Fibroblast of lung (primary cell): ENCODE results near the gene GMCL1. TPM values are rescaled to one million over a fixed set of nuclear protein-coding genes. Genes with fewer than 3 reads are reported as not detected.
A peak's percentile ranks its signal among the peaks of the same experiment; 100 is the strongest.

Experiments used
- DNase-seq, 2 donors: peaks; one replicate each; pipeline versions ENCODE4 v3.0.0 to v3.0.0-alpha.2; 2010; ENCODE audit warnings: low read depth in 2 of 2
- H2AFZ ChIP-seq: 2 replicates; pipeline ENCODE4 v1.5.1; 2012; ENCODE audit warnings: low read length, control low read depth, inconsistent platforms
- H3K27ac ChIP-seq: 2 replicates; pipeline ENCODE4 v1.5.1; 2011; ENCODE audit warnings: low read length, control low read depth; ENCODE audit not compliant: insufficient read depth
- H3K27me3 ChIP-seq: 2 replicates; pipeline ENCODE4 v1.5.1; 2011; ENCODE audit warnings: mild to moderate bottlenecking, low read length; ENCODE audit not compliant: control insufficient read depth, insufficient read depth
- H3K36me3 ChIP-seq: 2 replicates; pipeline ENCODE4 v1.5.1; 2011; ENCODE audit warnings: low read length; ENCODE audit not compliant: control insufficient read depth, insufficient read depth
- H3K4me1 ChIP-seq: 2 replicates; pipeline ENCODE4 v1.5.1; 2011; ENCODE audit warnings: low read length; ENCODE audit not compliant: control insufficient read depth, insufficient read depth; ENCODE audit errors: extremely low read depth
- H3K4me2 ChIP-seq: 2 replicates; pipeline ENCODE4 v1.5.1; 2011; ENCODE audit warnings: low read length, control low read depth; ENCODE audit not compliant: insufficient read depth; ENCODE audit errors: extremely low read depth
- H3K4me3 ChIP-seq, 4 experiments: fragments of 200-600 bp in 1 of 4; sonication (generic) in 1 of 4; replicated peaks in 1 of 4; 2 replicates each; pipeline ENCODE4 v1.5.1; 2011 to 2016; ENCODE audit warnings: low read length in 4 of 4, low read depth in 3 of 4, mild to moderate bottlenecking in 3 of 4, control low read depth in 2 of 4, inconsistent platforms in 1 of 4, mixed read lengths in 1 of 4; ENCODE audit not compliant: insufficient read depth in 1 of 4; ENCODE audit errors: control extremely low read depth in 1 of 4
- H3K79me2 ChIP-seq: 2 replicates; pipeline ENCODE4 v1.5.1; 2012; ENCODE audit warnings: mild to moderate bottlenecking, low read length, inconsistent platforms; ENCODE audit not compliant: control insufficient read depth, insufficient read depth
- H3K9ac ChIP-seq: 2 replicates; pipeline ENCODE4 v1.5.1; 2011; ENCODE audit warnings: mild to moderate bottlenecking, low read length, control low read depth; ENCODE audit not compliant: insufficient read depth
- H3K9me3 ChIP-seq: 2 replicates; pipeline ENCODE4 v1.5.1; 2012; ENCODE audit warnings: low read depth, low read length; ENCODE audit not compliant: control insufficient read depth, insufficient read depth
- H4K20me1 ChIP-seq: 2 replicates; pipeline ENCODE4 v1.5.1; 2011; ENCODE audit warnings: low read length; ENCODE audit not compliant: control insufficient read depth, insufficient read depth; ENCODE audit errors: extremely low read depth
- EZH2 ChIP-seq: IDR thresholded peaks from 2 replicates; pipeline ENCODE4 v1.5.1; 2012; ENCODE audit warnings: low read length, control low read depth, mild to moderate bottlenecking; ENCODE audit errors: missing control alignments
- polyA plus RNA-seq, 2 donors: library from polyadenylated mRNA; depleted of rRNA in 1 of 2; stranded (reverse) in 1 of 2; unstranded in 1 of 2; fragments of >200 nt; gene quantifications; 2 replicates each; pipeline ENCODE4 v1.2.1, GENCODE V29; 2011 to 2012; ENCODE audit warnings: missing spikeins in 1 of 2
- total RNA-seq: library from RNA; depleted of rRNA; stranded (reverse); fragments of >200 nt; gene quantifications from 2 replicates; pipeline ENCODE4 v1.2.1, GENCODE V29; 2014
- TF ChIP-seq, protein P1 (sequence below), 2 donors: IDR thresholded peaks in 1 of 2; conservative IDR thresholded peaks in 1 of 2; 1 replicate in 1 of 2; 2 replicates in 1 of 2; pipeline ENCODE4 v1.5.1; 2011 to 2012; ENCODE audit warnings: low read length in 2 of 2, control low read depth in 1 of 2, inconsistent platforms in 1 of 2, low read depth in 1 of 2, mild to moderate bottlenecking in 1 of 2

Gene GMCL1
- total and polyA plus RNA-seq, 2 donors (not counting 1 experiment from before 2014, with no cell fraction given), result 9.1 to 12.4 TPM

DNA sequence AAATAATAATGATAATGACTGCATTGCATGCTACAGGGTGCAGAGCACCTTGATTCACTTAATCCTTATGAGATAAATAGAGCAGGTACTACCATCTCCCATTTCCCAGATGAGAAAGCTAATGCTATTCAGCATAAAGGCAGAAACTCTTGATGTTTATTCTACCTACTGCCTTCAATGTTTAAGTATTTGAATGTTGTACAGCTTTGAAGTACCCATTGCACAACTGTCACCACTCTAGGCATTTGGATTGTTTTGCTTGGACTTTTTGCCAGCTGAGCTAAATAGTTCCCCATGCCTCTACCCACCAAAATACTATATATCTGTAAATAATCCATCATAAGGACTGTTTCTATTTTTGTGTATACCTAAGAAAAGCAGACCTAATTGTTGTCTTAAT is 77.8 kb downstream of the GMCL1 start:
- H3K9me3 ChIP-seq, result no peaks in the 10 kb centered on the region
- H3K27ac ChIP-seq, result no peak overlapping the region
- H2AFZ ChIP-seq, result no peak overlapping the region
- TF ChIP-seq EZH2, result no peak
- TF ChIP-seq, protein P1, sequence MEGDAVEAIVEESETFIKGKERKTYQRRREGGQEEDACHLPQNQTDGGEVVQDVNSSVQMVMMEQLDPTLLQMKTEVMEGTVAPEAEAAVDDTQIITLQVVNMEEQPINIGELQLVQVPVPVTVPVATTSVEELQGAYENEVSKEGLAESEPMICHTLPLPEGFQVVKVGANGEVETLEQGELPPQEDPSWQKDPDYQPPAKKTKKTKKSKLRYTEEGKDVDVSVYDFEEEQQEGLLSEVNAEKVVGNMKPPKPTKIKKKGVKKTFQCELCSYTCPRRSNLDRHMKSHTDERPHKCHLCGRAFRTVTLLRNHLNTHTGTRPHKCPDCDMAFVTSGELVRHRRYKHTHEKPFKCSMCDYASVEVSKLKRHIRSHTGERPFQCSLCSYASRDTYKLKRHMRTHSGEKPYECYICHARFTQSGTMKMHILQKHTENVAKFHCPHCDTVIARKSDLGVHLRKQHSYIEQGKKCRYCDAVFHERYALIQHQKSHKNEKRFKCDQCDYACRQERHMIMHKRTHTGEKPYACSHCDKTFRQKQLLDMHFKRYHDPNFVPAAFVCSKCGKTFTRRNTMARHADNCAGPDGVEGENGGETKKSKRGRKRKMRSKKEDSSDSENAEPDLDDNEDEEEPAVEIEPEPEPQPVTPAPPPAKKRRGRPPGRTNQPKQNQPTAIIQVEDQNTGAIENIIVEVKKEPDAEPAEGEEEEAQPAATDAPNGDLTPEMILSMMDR (conservative IDR thresholded peaks at IDR 0.05 in 1 of 2, IDR thresholded peaks at IDR 0.05 in 1 of 2; ENCODE audit: low read depth in 1 of 2, low read length in 2 of 2), result no peak
- H3K4me1 ChIP-seq, result no peaks in the 10 kb centered on the region
- DNase-seq, result no peak
- no peaks in the 10 kb centered on the region for H3K27me3 ChIP-seq
- H4K20me1 ChIP-seq, result no peaks in the 10 kb centered on the region
- no peaks in the 10 kb centered on the region for H3K79me2 ChIP-seq
- no peak overlapping the region for H3K9ac ChIP-seq
- H3K36me3 ChIP-seq, result peaks cover 5% of the 10 kb centered on the region
- H3K4me3 ChIP-seq, result no peak overlapping the region
- H3K4me2 ChIP-seq, result no peak overlapping the region

DNA sequence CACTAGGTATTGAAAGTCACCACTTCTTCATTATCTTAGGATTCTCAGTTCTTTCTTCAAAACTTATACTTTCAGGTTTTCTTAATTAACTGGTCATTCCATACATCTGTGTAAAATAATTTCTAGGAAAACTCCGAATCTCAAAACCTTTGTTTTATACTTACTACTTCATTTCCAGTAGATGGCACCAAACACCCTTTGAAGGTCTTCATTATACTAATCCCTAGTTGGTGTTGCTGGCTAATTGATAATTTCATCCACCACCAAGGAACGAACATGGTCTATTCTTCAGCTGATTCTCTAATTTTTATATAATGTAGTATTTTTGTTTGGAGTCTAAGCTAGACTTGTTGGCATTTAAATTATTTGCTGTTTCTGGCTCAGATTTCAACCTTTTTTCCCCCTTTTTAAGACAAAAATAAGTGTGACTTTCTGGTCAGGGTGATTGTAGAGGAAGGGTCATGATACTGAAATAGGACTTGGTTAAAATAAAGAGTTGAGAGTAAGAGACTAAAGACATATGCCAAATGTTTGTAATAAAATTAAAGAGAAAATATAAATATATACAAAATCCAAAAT is 82.6 kb downstream of the GMCL1 start:
- no peak overlapping the region for H2AFZ ChIP-seq
- H3K27ac ChIP-seq, result no peak overlapping the region
- H3K9me3 ChIP-seq, result no peaks in the 10 kb centered on the region
- H3K4me2 ChIP-seq, result no peak overlapping the region
- no peak for TF ChIP-seq EZH2
- TF ChIP-seq, protein P1 (conservative IDR thresholded peaks at IDR 0.05 in 1 of 2, IDR thresholded peaks at IDR 0.05 in 1 of 2; ENCODE audit: low read depth in 1 of 2, low read length in 2 of 2), result peak; percentile 37 to 45
- H4K20me1 ChIP-seq, result no peaks in the 10 kb centered on the region
- no peaks in the 10 kb centered on the region for H3K79me2 ChIP-seq
- no peak overlapping the region for H3K9ac ChIP-seq
- peaks cover 2% of the 10 kb centered on the region for H3K36me3 ChIP-seq
- H3K4me1 ChIP-seq, result peaks cover 1% of the 10 kb centered on the region
- H3K27me3 ChIP-seq, result no peaks in the 10 kb centered on the region
- peak; percentile 50 to 76 for DNase-seq
- no peak overlapping the region for H3K4me3 ChIP-seq

DNA sequence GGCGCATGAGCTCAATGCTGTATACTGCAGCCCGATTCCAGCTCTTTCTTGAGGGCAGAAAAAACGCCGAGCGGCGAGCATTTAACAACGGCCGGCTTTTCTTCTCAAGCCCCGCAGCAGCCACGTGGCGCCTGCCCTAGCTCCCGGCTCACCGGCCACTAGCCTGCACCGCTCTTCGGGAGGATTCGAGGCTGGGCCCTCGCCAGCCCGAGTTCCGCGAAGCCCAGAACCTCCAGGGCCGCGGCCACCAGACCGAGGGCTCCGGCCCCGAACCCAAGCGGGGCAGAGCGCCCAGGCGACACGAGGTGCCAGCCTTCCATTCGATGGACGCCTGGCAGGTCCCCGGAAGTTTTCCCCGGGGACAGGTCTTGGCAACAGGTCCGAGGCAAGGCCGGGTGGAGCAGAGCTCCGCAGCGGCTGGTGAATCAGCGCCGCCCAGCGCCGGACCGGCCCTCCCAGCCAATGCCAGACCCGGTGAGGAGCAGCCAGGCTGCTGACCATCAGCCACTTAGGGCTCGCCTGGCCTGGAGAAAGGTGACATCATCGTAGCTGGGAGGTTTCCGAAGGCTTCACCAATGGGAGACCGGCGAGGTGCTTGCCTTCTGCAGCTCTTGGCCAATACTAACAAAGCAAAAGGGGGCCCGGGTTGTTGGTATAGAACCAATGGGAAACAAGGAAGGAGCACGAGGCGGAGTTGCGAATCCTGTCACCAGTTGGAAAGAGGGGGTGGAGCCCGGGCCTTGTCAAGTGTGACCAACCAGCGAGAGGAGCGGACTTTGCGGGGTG is 84.9 kb downstream of the GMCL1 start:
- Histone ChIP-seq H3K27me3 (no peaks in the 10 kb centered on the region), H3K36me3 (peaks cover 2% of the 10 kb centered on the region), H3K4me3 (peak overlapping the region; percentile 56 to 81 (median 66)), H3K9me3 (no peaks in the 10 kb centered on the region), H3K4me2 (peak overlapping the region; percentile 82), H4K20me1 (no peaks in the 10 kb centered on the region), H3K27ac (peak overlapping the region; percentile 92), H3K4me1 (peaks cover 5% of the 10 kb centered on the region), H3K79me2 (no peaks in the 10 kb centered on the region), H3K9ac (peak overlapping the region; percentile 91), H2AFZ (peak overlapping the region; percentile 45)
- TF ChIP-seq EZH2, result no peak
- TF ChIP-seq, protein P1 (conservative IDR thresholded peaks at IDR 0.05 in 1 of 2, IDR thresholded peaks at IDR 0.05 in 1 of 2; ENCODE audit: low read depth in 1 of 2, low read length in 2 of 2), result peak in 1 of 2 donors; percentile 0
- peak; percentile 100 for DNase-seq
